Caco-2 (cell line): ENCODE results near the gene MAPK6. TPM values are rescaled to one million over a fixed set of nuclear protein-coding genes. Genes with fewer than 3 reads are reported as not detected.
"Not testable (repeated sequence)": the region's sequence is repeated elsewhere in the genome, so short reads cannot be mapped to it uniquely, and the experiment has no call there.

Experiments
- BruUV-seq: library from RNA; stranded (reverse); fragments of 400-500 nt; replicated peaks from 2 replicates; lab custom pipeline; 2021; lab: Mats Ljungman, UMichigan
- CTCF ChIA-PET: fragments of 300-600 bp; sonication (Branson Sonifier 250); formaldehyde crosslinking; loops from one replicate; lab custom pipeline; 2022; ENCODE audit warnings: antibody characterized with exemption; lab: Charles Lee
- POLR2A ChIA-PET: fragments of 300-600 bp; sonication (Branson Sonifier 250); formaldehyde crosslinking; loops from one replicate; lab custom pipeline; 2022; ENCODE audit warnings: antibody characterized with exemption; lab: Charles Lee
- DNase-seq, 2 experiments: peaks; one replicate each; pipeline versions ENCODE4 v3.0.0 to v3.0.0-alpha.2; 2020 to 2022
- H3K27me3 ChIP-seq: replicated peaks from 2 replicates; pipeline ENCODE4 v1.6.0; 2011; ENCODE audit warnings: low read length; ENCODE audit not compliant: control insufficient read depth, insufficient read depth
- H3K36me3 ChIP-seq: 2 replicates; pipeline ENCODE4 v1.5.1; 2011; ENCODE audit warnings: low read length; ENCODE audit not compliant: control insufficient read depth, insufficient read depth
- H3K4me1 ChIP-seq: fragments of 250-450 bp; sonication (Bioruptor Pico); 2 replicates; pipeline ENCODE4 v1.5.1; 2020; ENCODE audit warnings: mild to moderate bottlenecking
- H3K4me3 ChIP-seq: 2 replicates; pipeline ENCODE4 v1.5.1; 2011; ENCODE audit warnings: low read depth, mild to moderate bottlenecking, control low read depth, low read length
- H3K9me3 ChIP-seq: fragments of 250-450 bp; sonication (Bioruptor Pico); 2 replicates; pipeline ENCODE4 v1.5.1; 2020; ENCODE audit warnings: mild to moderate bottlenecking, moderate library complexity
- H3K27ac Mint-ChIP-seq: one replicate; pipeline ENCODE4 v1.8.0; 2022; ENCODE audit warnings: mixed read lengths; ENCODE audit not compliant: unreplicated experiment
- H3K27me3 Mint-ChIP-seq: one replicate; pipeline ENCODE4 v1.8.0; 2022; ENCODE audit warnings: mixed read lengths; ENCODE audit not compliant: insufficient read depth, unreplicated experiment
- H3K36me3 Mint-ChIP-seq: one replicate; pipeline ENCODE4 v1.8.0; 2022; ENCODE audit warnings: mild to moderate bottlenecking, mixed read lengths; ENCODE audit not compliant: insufficient read depth, unreplicated experiment
- H3K4me1 Mint-ChIP-seq: one replicate; pipeline ENCODE4 v1.8.0; 2022; ENCODE audit warnings: low read depth, mixed read lengths; ENCODE audit not compliant: unreplicated experiment
- H3K4me3 Mint-ChIP-seq: one replicate; pipeline ENCODE4 v1.8.0; 2022; ENCODE audit warnings: mild to moderate bottlenecking, moderate library complexity, mixed read lengths; ENCODE audit not compliant: unreplicated experiment
- H3K9me3 Mint-ChIP-seq: one replicate; pipeline ENCODE4 v1.8.0; 2022; ENCODE audit warnings: mixed read lengths; ENCODE audit not compliant: unreplicated experiment
- intact Hi-C: fragments of 100-400 bp; cut with micrococcal nuclease; formaldehyde crosslinking; loops from one replicate; pipeline ENCODE4 v1.10.0; 2022; ENCODE audit not compliant: unreplicated experiment
- total RNA-seq: library from RNA; stranded (reverse); gene quantifications from 2 replicates; pipeline ENCODE4 v1.2.3, GENCODE V29; 2022
- TF ChIP-seq, protein P1 (sequence below), 2 experiments: fragments of 200-600 bp in 1 of 2; IDR thresholded peaks; 1 replicate in 1 of 2; 2 replicates in 1 of 2; pipeline versions ENCODE4 v1.5.1 to v1.8.0; 2011 to 2022; ENCODE audit warnings: antibody characterized with exemption in 1 of 2, control low read depth in 1 of 2, inconsistent platforms in 1 of 2, low read depth in 1 of 2, low read length in 1 of 2, mild to moderate bottlenecking in 1 of 2, moderate library complexity in 1 of 2; ENCODE audit not compliant: insufficient read depth in 1 of 2, severe bottlenecking in 1 of 2, unreplicated experiment in 1 of 2

MAPK6 gene
- total RNA-seq, 1 experiment from 2014 or later, result 69.8 TPM

DNA sequence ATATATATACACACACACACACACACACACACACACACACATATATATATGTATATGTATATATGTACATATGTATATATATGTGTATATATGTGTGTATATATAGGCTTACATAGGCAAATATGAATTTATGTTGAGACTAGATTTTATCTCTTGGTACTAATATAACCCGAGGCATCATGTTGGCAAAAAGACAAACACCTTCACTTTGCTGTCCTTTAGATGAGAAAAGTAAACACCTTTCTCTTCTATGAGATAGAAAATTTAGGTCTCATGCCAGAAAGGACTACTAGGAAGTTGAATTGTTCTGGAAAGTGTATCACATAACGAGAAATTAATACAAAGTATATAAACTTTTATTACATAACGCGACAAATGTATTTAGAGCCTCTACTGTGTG lies 27.9 kb upstream of the MAPK6 start:
- Mint-ChIP-seq H3K9me3 (no peaks in the 10 kb centered on the region), H3K36me3 (no peaks in the 10 kb centered on the region), H3K4me1 (peaks cover 8% of the 10 kb centered on the region), H3K27ac (no peak overlapping the region), H3K27me3 (no peaks in the 10 kb centered on the region), H3K4me3 (no peak overlapping the region)
- POLR2A ChIA-PET, result no interaction called here
- H3K9me3 ChIP-seq, result no peaks in the 10 kb centered on the region
- no peaks in the 10 kb centered on the region for H3K36me3 ChIP-seq
- no peak overlapping the region for H3K4me3 ChIP-seq
- H3K4me1 ChIP-seq, result no peaks in the 10 kb centered on the region
- no TSS peak for BruUV-seq
- H3K27me3 ChIP-seq, result no peaks in the 10 kb centered on the region
- DNase-seq, result no peak
- TF ChIP-seq, protein P1, sequence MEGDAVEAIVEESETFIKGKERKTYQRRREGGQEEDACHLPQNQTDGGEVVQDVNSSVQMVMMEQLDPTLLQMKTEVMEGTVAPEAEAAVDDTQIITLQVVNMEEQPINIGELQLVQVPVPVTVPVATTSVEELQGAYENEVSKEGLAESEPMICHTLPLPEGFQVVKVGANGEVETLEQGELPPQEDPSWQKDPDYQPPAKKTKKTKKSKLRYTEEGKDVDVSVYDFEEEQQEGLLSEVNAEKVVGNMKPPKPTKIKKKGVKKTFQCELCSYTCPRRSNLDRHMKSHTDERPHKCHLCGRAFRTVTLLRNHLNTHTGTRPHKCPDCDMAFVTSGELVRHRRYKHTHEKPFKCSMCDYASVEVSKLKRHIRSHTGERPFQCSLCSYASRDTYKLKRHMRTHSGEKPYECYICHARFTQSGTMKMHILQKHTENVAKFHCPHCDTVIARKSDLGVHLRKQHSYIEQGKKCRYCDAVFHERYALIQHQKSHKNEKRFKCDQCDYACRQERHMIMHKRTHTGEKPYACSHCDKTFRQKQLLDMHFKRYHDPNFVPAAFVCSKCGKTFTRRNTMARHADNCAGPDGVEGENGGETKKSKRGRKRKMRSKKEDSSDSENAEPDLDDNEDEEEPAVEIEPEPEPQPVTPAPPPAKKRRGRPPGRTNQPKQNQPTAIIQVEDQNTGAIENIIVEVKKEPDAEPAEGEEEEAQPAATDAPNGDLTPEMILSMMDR (IDR thresholded peaks at IDR 0.05; ENCODE audit: insufficient read depth in 1 of 2, low read depth in 1 of 2, low read length in 1 of 2, severe bottlenecking in 1 of 2, unreplicated experiment in 1 of 2), result no peak
- CTCF ChIA-PET, result no interaction called here
- intact Hi-C loops, result no loop called here

DNA sequence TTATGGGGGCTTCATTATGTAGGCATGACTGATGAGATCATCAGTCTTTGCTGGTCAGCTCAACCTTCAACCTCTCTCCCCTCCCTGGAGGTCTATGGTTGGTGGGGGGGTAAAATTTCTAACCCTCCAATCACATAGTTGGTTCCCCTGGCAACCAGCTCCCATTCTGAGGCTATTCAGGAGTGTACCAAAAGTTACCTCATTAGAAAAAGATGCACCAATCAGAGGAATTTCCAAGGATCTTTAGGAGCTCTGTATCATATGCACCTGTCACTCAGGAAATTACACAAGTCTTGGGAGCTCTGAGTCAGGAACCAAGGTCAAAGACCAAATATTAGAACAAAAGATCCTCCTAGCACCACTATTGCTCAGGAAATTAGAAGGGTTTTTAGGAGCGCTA lies 26.1 kb upstream of the MAPK6 start:
- Mint-ChIP-seq H3K9me3 (no peaks in the 10 kb centered on the region), H3K4me1 (peaks cover 8% of the 10 kb centered on the region), H3K36me3 (no peaks in the 10 kb centered on the region), H3K4me3 (no peak overlapping the region), H3K27ac (no peak overlapping the region), H3K27me3 (no peaks in the 10 kb centered on the region)
- intact Hi-C loops, result no loop called here
- no peaks in the 10 kb centered on the region for H3K36me3 ChIP-seq
- BruUV-seq, result no TSS peak
- H3K4me3 ChIP-seq, result no peak overlapping the region
- DNase-seq, result no peak
- ChIA-PET CTCF (interaction anchor here (1.3 kb wide), 1 partner anchor 45 kb away, joined by 3 read pairs; no protein-coding TSS in a partner anchor), POLR2A (interaction anchor here (0.6 kb wide), 1 partner anchor 119 kb away, joined by 5 read pairs; no protein-coding TSS in a partner anchor)
- no peaks in the 10 kb centered on the region for H3K27me3 ChIP-seq
- TF ChIP-seq, protein P1 (IDR thresholded peaks at IDR 0.05; ENCODE audit: insufficient read depth in 1 of 2, low read depth in 1 of 2, low read length in 1 of 2, severe bottlenecking in 1 of 2, unreplicated experiment in 1 of 2), result no peak
- H3K9me3 ChIP-seq, result no peaks in the 10 kb centered on the region
- no peaks in the 10 kb centered on the region for H3K4me1 ChIP-seq

DNA sequence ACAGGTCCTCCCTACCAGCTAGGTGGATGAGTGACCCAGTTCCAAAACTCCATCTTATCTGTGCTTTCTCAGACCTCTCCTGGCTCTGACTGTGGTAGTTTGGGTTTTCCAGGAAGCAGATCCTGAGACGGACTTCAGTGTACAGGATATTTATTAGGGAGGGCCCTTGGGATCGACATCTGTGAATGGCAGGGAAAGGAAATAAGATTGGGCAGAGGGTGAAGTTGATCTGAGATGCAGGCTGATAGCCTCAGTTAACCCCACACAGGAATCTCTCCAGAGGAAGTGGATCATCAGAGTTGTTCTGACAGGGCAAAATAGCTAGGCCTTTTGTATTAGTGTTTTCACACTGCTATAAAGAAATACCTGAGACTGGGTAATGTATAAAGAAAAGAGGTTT lies 16.7 kb upstream of the MAPK6 start:
- Mint-ChIP-seq H3K4me3 (no peak overlapping the region), H3K4me1 (no peaks in the 10 kb centered on the region), H3K36me3 (no peaks in the 10 kb centered on the region), H3K27ac (no peak overlapping the region), H3K27me3 (no peaks in the 10 kb centered on the region), H3K9me3 (no peaks in the 10 kb centered on the region)
- POLR2A ChIA-PET, result no interaction called here
- TF ChIP-seq, protein P1 (IDR thresholded peaks at IDR 0.05; ENCODE audit: insufficient read depth in 1 of 2, low read depth in 1 of 2, low read length in 1 of 2, severe bottlenecking in 1 of 2, unreplicated experiment in 1 of 2), result no peak
- Histone ChIP-seq H3K36me3 (no peaks in the 10 kb centered on the region), H3K9me3 (no peaks in the 10 kb centered on the region), H3K4me3 (no peak overlapping the region), H3K4me1 (no peaks in the 10 kb centered on the region), H3K27me3 (no peaks in the 10 kb centered on the region)
- BruUV-seq, result no TSS peak
- no peak for DNase-seq
- CTCF ChIA-PET, result no interaction called here
- intact Hi-C loops, result no loop called here

DNA sequence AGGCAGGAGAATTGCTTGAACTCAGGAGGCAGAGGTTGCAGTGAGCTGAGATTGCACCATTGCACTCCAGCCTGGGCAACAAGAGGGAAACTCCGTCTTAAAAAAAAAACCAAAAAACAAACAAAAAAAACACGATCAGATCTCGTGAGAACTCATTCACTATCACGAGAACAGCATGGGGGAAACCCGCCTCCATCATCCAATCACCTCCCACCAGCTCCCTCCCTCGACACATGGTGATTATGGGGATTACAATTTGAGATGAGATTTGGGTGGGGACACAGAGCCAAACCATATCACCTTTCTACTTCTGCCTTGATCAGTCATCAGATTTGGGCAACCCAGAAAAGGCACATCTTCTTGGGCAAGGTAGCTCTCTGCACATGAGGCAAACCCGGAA lies 15.9 kb upstream of the MAPK6 start:
- H3K27me3 ChIP-seq, POLR2A ChIA-PET, H3K9me3 ChIP-seq, H3K4me3 ChIP-seq, H3K9me3 Mint-ChIP-seq, H3K27me3 Mint-ChIP-seq, H3K36me3 ChIP-seq, H3K4me1 ChIP-seq, BruUV-seq, H3K27ac Mint-ChIP-seq, CTCF ChIA-PET, H3K36me3 Mint-ChIP-seq, H3K4me1 Mint-ChIP-seq, DNase-seq, intact Hi-C loops, H3K4me3 Mint-ChIP-seq: not testable (repeated sequence)
